Activated CD4-positive, alpha-beta T cell treated with anti-CD3 and anti-CD28 coated beads, Interleukin-2, amount 10 ng/mL, durations not matched to agents 24 days and 14 days (primary cell): ENCODE results near the gene CEPT1. TPM values are rescaled to one million over a fixed set of nuclear protein-coding genes. Genes with fewer than 3 reads are reported as not detected.
A peak's percentile ranks its signal among the peaks of the same experiment; 100 is the strongest.

Experiments used
- DNase-seq: peaks from one replicate; pipeline ENCODE4 v3.0.0; 2022
- H3K27ac Mint-ChIP-seq: one replicate; pipeline ENCODE4 v1.8.0; 2022; ENCODE audit warnings: mild to moderate bottlenecking, mixed read lengths
- H3K27me3 Mint-ChIP-seq: one replicate; pipeline ENCODE4 v1.8.0; 2022; ENCODE audit warnings: mixed read lengths
- H3K36me3 Mint-ChIP-seq: one replicate; pipeline ENCODE4 v1.8.0; 2022; ENCODE audit warnings: low read depth, mild to moderate bottlenecking, mixed read lengths
- H3K4me1 Mint-ChIP-seq: one replicate; pipeline ENCODE4 v1.8.0; 2021; ENCODE audit warnings: mixed read lengths
- H3K4me3 Mint-ChIP-seq: one replicate; pipeline ENCODE4 v1.8.0; 2022; ENCODE audit warnings: mild to moderate bottlenecking, moderate library complexity, mixed read lengths
- H3K9me3 Mint-ChIP-seq: one replicate; pipeline ENCODE4 v1.8.0; 2021; ENCODE audit warnings: mixed read lengths
- intact Hi-C: fragments of 100-400 bp; cut with micrococcal nuclease; formaldehyde crosslinking; loops from one replicate; pipeline ENCODE4 v1.15.1; 2023
- total RNA-seq: library from RNA; stranded (reverse); gene quantifications from 2 replicates; pipeline ENCODE4 v1.2.3, GENCODE V29; 2022

CEPT1 gene
- total RNA-seq, 1 donor from 2014 or later = 32.9 TPM

DNA sequence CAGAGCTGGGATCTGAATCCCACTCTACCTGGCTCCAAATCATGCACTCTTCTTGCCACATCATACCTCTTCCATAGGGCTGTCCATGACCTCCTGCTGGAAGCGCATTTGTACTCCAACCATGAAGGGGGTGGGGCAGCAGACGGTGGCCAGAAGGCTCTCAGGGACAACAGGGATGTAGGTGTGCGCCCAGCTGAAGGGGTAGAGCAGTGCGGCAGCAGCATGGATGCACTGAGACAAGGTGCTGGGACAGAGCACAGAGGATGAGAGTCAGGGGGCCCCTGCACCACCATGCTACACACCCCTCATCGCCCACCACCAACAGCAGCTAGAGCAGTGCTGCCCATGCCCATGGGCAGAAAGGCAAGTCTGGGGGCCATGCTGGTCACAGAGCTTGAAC is 52.1 kb downstream of the CEPT1 start:
- intact Hi-C loops = no loop called here
- peak overlapping the region; percentile 86 for H3K27ac Mint-ChIP-seq
- H3K4me3 Mint-ChIP-seq = peak overlapping the region; percentile 98
- H3K9me3 Mint-ChIP-seq = no peaks in the 10 kb centered on the region
- no peak for DNase-seq
- H3K4me1 Mint-ChIP-seq = peaks cover 86% of the 10 kb centered on the region
- H3K36me3 Mint-ChIP-seq = peaks cover 99% of the 10 kb centered on the region
- H3K27me3 Mint-ChIP-seq = no peaks in the 10 kb centered on the region

GRCh38 chr1:111192658-111193519 is 52.9 kb downstream of the CEPT1 start:
- peaks cover 100% of the 10 kb centered on the region for H3K36me3 Mint-ChIP-seq
- peak overlapping the region; percentile 86 for H3K27ac Mint-ChIP-seq
- DNase-seq = no peak
- no peaks in the 10 kb centered on the region for H3K27me3 Mint-ChIP-seq
- intact Hi-C loops = no loop called here
- peak overlapping the region; percentile 98 for H3K4me3 Mint-ChIP-seq
- peaks cover 90% of the 10 kb centered on the region for H3K4me1 Mint-ChIP-seq
- no peaks in the 10 kb centered on the region for H3K9me3 Mint-ChIP-seq

- no peak for DNase-seq
- Mint-ChIP-seq H3K4me1 (peaks cover 81% of the 10 kb centered on the region), H3K36me3 (peaks cover 100% of the 10 kb centered on the region), H3K27ac (peak overlapping the region; percentile 86), H3K27me3 (no peaks in the 10 kb centered on the region), H3K4me3 (peak overlapping the region; percentile 98), H3K9me3 (no peaks in the 10 kb centered on the region)
- intact Hi-C loops = no loop called here
Observed at GRCh38 chr1:111193712-111194480, 53.9 kb downstream of the CEPT1 start.

DNA sequence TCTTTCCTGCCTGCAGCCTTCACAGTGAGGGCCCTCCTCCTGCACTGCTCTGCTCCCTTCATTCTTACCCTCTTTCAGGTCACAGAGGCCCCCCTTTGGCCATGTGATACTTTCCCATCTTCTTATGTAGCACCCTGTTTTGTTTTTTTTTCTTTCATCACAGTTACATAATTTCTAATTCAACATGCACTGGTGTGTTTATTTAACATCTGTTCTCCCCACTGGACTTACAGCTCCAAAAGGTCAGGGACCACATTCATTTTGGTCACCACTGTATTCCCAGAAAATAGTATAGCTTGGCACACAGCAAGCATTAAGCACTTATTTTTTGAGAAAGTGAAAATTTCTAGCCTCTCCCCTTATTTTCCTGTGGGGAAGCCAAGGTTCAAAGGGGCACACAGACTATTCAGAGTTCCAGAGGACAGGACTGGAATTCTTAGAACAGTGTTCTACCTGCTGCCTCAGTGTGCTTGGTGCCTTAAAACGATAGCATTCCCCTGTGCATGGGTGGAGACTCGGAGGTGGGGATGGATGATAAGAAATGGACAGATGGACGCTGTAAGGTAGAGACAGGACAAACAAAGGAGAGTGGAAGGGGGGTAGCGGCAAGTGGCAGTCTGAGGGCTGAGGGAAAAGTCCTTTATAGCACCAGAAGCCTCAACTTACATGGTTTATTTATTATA is 55.1 kb downstream of the CEPT1 start:
- Mint-ChIP-seq H3K27me3 (no peaks in the 10 kb centered on the region), H3K4me3 (peak overlapping the region; percentile 98), H3K4me1 (peaks cover 73% of the 10 kb centered on the region), H3K36me3 (peaks cover 96% of the 10 kb centered on the region), H3K27ac (peak overlapping the region; percentile 65), H3K9me3 (no peaks in the 10 kb centered on the region)
- intact Hi-C loops = loop anchor here (5.0 kb wide), 1 partner anchor 252 kb away; the partner anchor contains the start of genes ATP5PB and WDR77
- DNase-seq = no peak

DNA sequence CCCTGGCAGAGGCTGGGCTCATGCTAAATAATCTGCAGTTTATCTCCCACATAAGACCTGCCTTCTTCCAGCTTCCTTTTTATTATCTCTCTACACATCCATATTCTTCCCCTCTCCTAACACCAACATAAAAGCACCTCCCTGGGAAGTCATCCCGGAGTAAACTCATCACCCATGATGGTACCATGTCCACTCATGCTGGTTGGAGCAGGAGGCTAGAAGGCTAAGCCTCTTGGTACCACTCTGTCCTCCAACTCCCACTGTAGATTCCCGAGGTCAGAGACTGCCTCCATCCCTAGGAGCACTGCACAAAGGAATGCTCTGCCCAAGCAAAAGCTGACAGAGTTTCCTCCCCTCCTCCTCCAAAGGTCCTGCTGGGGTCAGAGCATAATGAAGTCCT is 56.2 kb downstream of the CEPT1 start:
- Mint-ChIP-seq H3K27ac (peak overlapping the region; percentile 98), H3K4me3 (peak overlapping the region; percentile 98), H3K36me3 (peaks cover 85% of the 10 kb centered on the region), H3K4me1 (peaks cover 70% of the 10 kb centered on the region), H3K27me3 (no peaks in the 10 kb centered on the region), H3K9me3 (no peaks in the 10 kb centered on the region)
- peak; percentile 56 for DNase-seq
- intact Hi-C loops = loop anchor here (5.0 kb wide), 1 partner anchor 251 kb away; the partner anchor contains the start of genes ATP5PB and WDR77

- Mint-ChIP-seq H3K27me3 (no peaks in the 10 kb centered on the region), H3K36me3 (peaks cover 70% of the 10 kb centered on the region), H3K4me3 (peak overlapping the region; percentile 98), H3K27ac (peak overlapping the region; percentile 98), H3K4me1 (peaks cover 70% of the 10 kb centered on the region), H3K9me3 (no peaks in the 10 kb centered on the region)
- intact Hi-C loops = loop anchor here (1.0 to 5.0 kb wide), 2 partner anchors 137 to 250 kb away; partner anchors contain the start of genes ATP5PB and WDR77
- peak; percentile 87 for DNase-seq
Observed at GRCh38 chr1:111197598-111198284, 57.7 kb downstream of the CEPT1 start.

DNA sequence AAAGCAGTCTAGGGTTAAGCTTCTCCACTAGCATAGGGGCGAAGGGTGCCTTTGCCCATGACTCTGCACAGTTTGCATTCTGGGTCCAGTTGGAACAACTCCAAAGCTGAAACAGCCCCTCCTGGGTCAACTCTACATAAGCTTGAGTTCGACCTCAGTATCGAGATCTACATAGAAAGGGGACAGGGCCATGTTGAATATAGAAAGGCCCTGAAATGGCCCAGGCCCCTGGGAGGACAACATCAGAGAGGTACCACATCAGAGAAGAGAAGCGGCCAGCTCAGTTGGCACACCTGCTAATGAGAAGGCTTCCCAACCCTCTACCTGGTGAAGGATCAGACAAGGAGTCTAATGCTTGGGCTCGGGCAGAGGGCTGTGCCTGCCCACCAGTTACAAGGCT is 58.8 kb downstream of the CEPT1 start:
- Mint-ChIP-seq H3K36me3 (peaks cover 59% of the 10 kb centered on the region), H3K27me3 (no peaks in the 10 kb centered on the region), H3K4me3 (peak overlapping the region; percentile 98), H3K27ac (peak overlapping the region; percentile 98), H3K4me1 (peaks cover 67% of the 10 kb centered on the region), H3K9me3 (no peaks in the 10 kb centered on the region)
- DNase-seq = peak; percentile 64
- intact Hi-C loops = loop anchor here (5.0 kb wide), 1 partner anchor 248 kb away; the partner anchor contains the start of genes ATP5PB and WDR77

- intact Hi-C loops = loop anchor here (5.0 kb wide), 1 partner anchor 248 kb away; the partner anchor contains the start of genes ATP5PB and WDR77
- peaks cover 54% of the 10 kb centered on the region for H3K36me3 Mint-ChIP-seq
- H3K27me3 Mint-ChIP-seq = no peaks in the 10 kb centered on the region
- H3K4me3 Mint-ChIP-seq = peak overlapping the region; percentile 98
- peak; percentile 75 for DNase-seq
- H3K9me3 Mint-ChIP-seq = no peaks in the 10 kb centered on the region
- H3K27ac Mint-ChIP-seq = peak overlapping the region; percentile 98
- peaks cover 62% of the 10 kb centered on the region for H3K4me1 Mint-ChIP-seq
Observed at GRCh38 chr1:111199329-111199728, 59.3 kb downstream of the CEPT1 start.

- Mint-ChIP-seq H3K36me3 (peaks cover 46% of the 10 kb centered on the region), H3K27me3 (no peaks in the 10 kb centered on the region), H3K4me1 (peaks cover 59% of the 10 kb centered on the region), H3K9me3 (no peaks in the 10 kb centered on the region), H3K27ac (peak within 1 kb of the TSS; percentile 98), H3K4me3 (peak within 1 kb of the TSS; percentile 98)
- intact Hi-C loops = loop anchor here (1.0 to 5.0 kb wide), 7 partner anchors 16 to 557 kb away; partner anchors contain the start of genes ATP5PB, DDX20, KCNA3 and LRIF1
- DNase-seq = peak; percentile 89
Observed at GRCh38 chr1:111199881-111200801, 60.1 kb downstream of the CEPT1 start, which contains the start of gene DENND2D. Gene DENND2D, minus strand, starts transcription at chr1:111200646. Its CDS starts 187 bp downstream, at chr1:111200459.

- Mint-ChIP-seq H3K4me1 (peaks cover 60% of the 10 kb centered on the region), H3K27me3 (no peaks in the 10 kb centered on the region)
- intact Hi-C loops = loop anchor here (1.0 to 5.0 kb wide), 6 partner anchors 16 to 557 kb away; partner anchors contain the start of genes DDX20, KCNA3 and LRIF1
Observed at GRCh38 chr1:111200802-111201161, 60.8 kb downstream of the CEPT1 start.

DNA sequence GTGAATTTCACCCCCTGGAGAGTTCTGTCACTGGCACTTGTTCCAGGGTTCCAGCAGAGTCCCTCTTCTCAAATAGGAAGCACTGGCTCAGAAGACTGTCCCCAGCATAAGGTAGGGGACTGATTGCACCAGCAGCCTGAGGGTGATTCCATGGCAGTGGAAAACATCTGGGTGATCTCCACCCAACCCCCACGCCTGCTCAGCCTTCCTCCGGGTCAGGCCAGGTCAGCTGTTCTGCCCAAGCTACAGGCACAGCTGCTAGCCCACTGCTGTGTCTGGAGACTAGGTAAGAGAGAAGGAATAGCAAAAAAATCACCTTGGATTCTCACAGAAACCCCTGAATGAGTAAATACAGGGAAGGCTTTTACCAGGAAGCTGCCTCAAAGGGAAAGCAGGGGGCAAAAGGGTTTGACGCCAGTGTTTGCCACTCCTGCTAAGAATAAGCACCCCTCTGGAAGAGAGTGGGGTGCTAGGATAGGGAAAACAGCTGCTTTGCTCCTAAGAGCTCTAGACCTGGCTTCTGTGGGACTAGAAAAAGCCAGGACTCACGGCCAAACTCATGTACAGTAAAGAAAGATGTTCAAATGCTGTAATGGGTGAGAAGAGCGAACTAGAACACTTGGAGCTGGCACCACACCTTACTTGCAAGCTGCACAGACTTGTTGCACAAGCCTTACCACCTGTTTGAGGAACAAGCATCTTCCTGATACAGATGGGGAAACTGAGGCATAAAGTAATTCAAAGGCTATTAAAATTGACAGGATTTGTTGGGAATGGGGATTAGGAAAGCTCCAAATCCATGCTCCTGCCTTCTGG is 61.5 kb downstream of the CEPT1 start:
- intact Hi-C loops = loop anchor here (2.0 to 5.0 kb wide), 5 partner anchors 63 to 556 kb away; partner anchors contain the start of genes DDX20, KCNA3 and LRIF1
- H3K27ac Mint-ChIP-seq = peak overlapping the region; percentile 98
- no peaks in the 10 kb centered on the region for H3K27me3 Mint-ChIP-seq
- peaks cover 59% of the 10 kb centered on the region for H3K4me1 Mint-ChIP-seq
- H3K4me3 Mint-ChIP-seq = peak overlapping the region; percentile 98
- H3K36me3 Mint-ChIP-seq = peaks cover 32% of the 10 kb centered on the region
- no peaks in the 10 kb centered on the region for H3K9me3 Mint-ChIP-seq
- peak; percentile 70 for DNase-seq

More at GRCh38 chr1:111200802-111201161, 60.8 kb downstream of the CEPT1 start:
- peaks cover 39% of the 10 kb centered on the region for H3K36me3 Mint-ChIP-seq
- H3K27ac Mint-ChIP-seq = peak overlapping the region; percentile 98
- H3K4me3 Mint-ChIP-seq = peak overlapping the region; percentile 98
- no peaks in the 10 kb centered on the region for H3K9me3 Mint-ChIP-seq
- DNase-seq = no peak
